ENCODE results near the gene RFTN1.
A peak's percentile ranks its signal among the peaks of the same experiment; 100 is the strongest.

Gene RFTN1

GRCh38 chr3:16513141-16514020, at the start of gene RFTN1:
RFTN1 (minus strand) TSS chr3:16513699; CDS start chr3:16493869, 19,830 bp downstream.
- peak within 1 kb of the TSS; percentile 95 for H3K4me3 ChIP-seq (ENCODE audit: low read length)
- DNase-seq (ENCODE audit: low read depth), result peak; percentile 61
- no peak; the same call in 1 of the 2 replicates for TF ChIP-seq CTCF (conservative IDR thresholded peaks at IDR 0.05; ENCODE audit: low read length)

GRCh38 chr3:16559653-16560365, 46.3 kb upstream of the RFTN1 start:
- no peak for TF ChIP-seq CTCF (conservative IDR thresholded peaks at IDR 0.05; ENCODE audit: low read length)
- DNase-seq (ENCODE audit: low read depth), result no peak
- no peak overlapping the region for H3K4me3 ChIP-seq (ENCODE audit: low read length)

GRCh38 chr3:16554126-16554525, 40.6 kb upstream of the RFTN1 start:
- H3K4me3 ChIP-seq (ENCODE audit: low read length), result no peak overlapping the region
- DNase-seq (ENCODE audit: low read depth), result no peak
- TF ChIP-seq CTCF (conservative IDR thresholded peaks at IDR 0.05; ENCODE audit: low read length), result no peak

GRCh38 chr3:16552757-16553156, 39.3 kb upstream of the RFTN1 start:
- no peak overlapping the region for H3K4me3 ChIP-seq (ENCODE audit: low read length)
- no peak for DNase-seq (ENCODE audit: low read depth)
- TF ChIP-seq CTCF (conservative IDR thresholded peaks at IDR 0.05; ENCODE audit: low read length), result no peak

GRCh38 chr3:16551342-16551976, 38.0 kb upstream of the RFTN1 start:
- no peak for TF ChIP-seq CTCF (conservative IDR thresholded peaks at IDR 0.05; ENCODE audit: low read length)
- H3K4me3 ChIP-seq (ENCODE audit: low read length), result no peak overlapping the region
- DNase-seq (ENCODE audit: low read depth), result no peak

GRCh38 chr3:16550676-16551341, 37.3 kb upstream of the RFTN1 start:
- peak overlapping the region; percentile 31 for H3K4me3 ChIP-seq (ENCODE audit: low read length)
- DNase-seq (ENCODE audit: low read depth), result peak; percentile 87
- peak; percentile 90 for TF ChIP-seq CTCF (conservative IDR thresholded peaks at IDR 0.05; ENCODE audit: low read length)

All from AG10803 (cell line).